Measurements from ENCODE around the gene PADI2. TPM values are rescaled to one million over a fixed set of nuclear protein-coding genes. Genes with fewer than 3 reads are reported as not detected.
A peak's percentile ranks its signal among the peaks of the same experiment; 100 is the strongest.

Gene PADI2
- total RNA-seq, 1 donor from 2014 or later: 0.49 TPM

- TF ChIP-seq, protein P1, sequence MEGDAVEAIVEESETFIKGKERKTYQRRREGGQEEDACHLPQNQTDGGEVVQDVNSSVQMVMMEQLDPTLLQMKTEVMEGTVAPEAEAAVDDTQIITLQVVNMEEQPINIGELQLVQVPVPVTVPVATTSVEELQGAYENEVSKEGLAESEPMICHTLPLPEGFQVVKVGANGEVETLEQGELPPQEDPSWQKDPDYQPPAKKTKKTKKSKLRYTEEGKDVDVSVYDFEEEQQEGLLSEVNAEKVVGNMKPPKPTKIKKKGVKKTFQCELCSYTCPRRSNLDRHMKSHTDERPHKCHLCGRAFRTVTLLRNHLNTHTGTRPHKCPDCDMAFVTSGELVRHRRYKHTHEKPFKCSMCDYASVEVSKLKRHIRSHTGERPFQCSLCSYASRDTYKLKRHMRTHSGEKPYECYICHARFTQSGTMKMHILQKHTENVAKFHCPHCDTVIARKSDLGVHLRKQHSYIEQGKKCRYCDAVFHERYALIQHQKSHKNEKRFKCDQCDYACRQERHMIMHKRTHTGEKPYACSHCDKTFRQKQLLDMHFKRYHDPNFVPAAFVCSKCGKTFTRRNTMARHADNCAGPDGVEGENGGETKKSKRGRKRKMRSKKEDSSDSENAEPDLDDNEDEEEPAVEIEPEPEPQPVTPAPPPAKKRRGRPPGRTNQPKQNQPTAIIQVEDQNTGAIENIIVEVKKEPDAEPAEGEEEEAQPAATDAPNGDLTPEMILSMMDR (IDR thresholded peaks at IDR 0.05; ENCODE audit: unreplicated experiment): no peak
- H3K27ac Mint-ChIP-seq: no peak overlapping the region
- DNase-seq (ENCODE audit: low spot score in 2 of 2, unreplicated experiment in 2 of 2): no peak
- no peaks in the 10 kb centered on the region for H3K9me3 Mint-ChIP-seq
- no peaks in the 10 kb centered on the region for H3K36me3 Mint-ChIP-seq
- H3K27me3 Mint-ChIP-seq (ENCODE audit: low read depth): no peaks in the 10 kb centered on the region
- H3K4me1 Mint-ChIP-seq: peaks cover 13% of the 10 kb centered on the region
- no peak overlapping the region for H3K4me3 Mint-ChIP-seq
Observed at GRCh38 chr1:17130138-17130635, 10.9 kb upstream of the PADI2 start.

DNA sequence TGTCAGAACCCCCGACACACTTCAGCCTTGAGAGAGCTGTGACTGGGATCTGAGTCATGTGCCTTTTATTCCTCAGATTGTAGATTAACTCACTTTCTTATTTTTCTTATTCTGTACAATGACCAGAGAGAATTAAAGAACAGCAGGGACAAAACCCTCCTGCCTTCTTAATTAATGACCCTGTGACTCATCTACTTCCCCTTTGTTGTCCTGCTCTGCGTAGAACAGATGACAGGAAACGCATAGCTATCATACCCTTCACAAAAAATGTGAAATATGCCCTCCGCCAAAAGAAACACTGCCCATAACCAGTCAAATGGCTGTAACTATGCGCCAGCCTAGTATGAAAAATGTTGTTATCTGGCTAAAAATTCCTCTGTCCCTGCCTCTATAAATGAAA is 9.1 kb upstream of the PADI2 start:
- H3K4me3 Mint-ChIP-seq: no peak overlapping the region
- H3K9me3 Mint-ChIP-seq: no peaks in the 10 kb centered on the region

GRCh38 chr1:17125756-17126237 is 6.5 kb upstream of the PADI2 start:
- Mint-ChIP-seq H3K36me3 (no peaks in the 10 kb centered on the region), H3K27me3 (ENCODE audit: low read depth) (peaks cover 2% of the 10 kb centered on the region), H3K4me3 (peak overlapping the region; percentile 1), H3K4me1 (peaks cover 20% of the 10 kb centered on the region), H3K9me3 (no peaks in the 10 kb centered on the region), H3K27ac (peak overlapping the region; percentile 15)
- peak; percentile 83 to 97 for DNase-seq (ENCODE audit: low spot score in 2 of 2, unreplicated experiment in 2 of 2)
- TF ChIP-seq, protein P1 (IDR thresholded peaks at IDR 0.05; ENCODE audit: unreplicated experiment): peak; percentile 93

More for the DNA sequence above, 9.1 kb upstream of the PADI2 start:
- Mint-ChIP-seq H3K27me3 (ENCODE audit: low read depth) (no peaks in the 10 kb centered on the region), H3K27ac (peak overlapping the region; percentile 80), H3K36me3 (no peaks in the 10 kb centered on the region), H3K4me1 (peaks cover 13% of the 10 kb centered on the region)
- DNase-seq (ENCODE audit: low spot score in 2 of 2, unreplicated experiment in 2 of 2): no peak
- TF ChIP-seq, protein P1 (IDR thresholded peaks at IDR 0.05; ENCODE audit: unreplicated experiment): no peak

DNA sequence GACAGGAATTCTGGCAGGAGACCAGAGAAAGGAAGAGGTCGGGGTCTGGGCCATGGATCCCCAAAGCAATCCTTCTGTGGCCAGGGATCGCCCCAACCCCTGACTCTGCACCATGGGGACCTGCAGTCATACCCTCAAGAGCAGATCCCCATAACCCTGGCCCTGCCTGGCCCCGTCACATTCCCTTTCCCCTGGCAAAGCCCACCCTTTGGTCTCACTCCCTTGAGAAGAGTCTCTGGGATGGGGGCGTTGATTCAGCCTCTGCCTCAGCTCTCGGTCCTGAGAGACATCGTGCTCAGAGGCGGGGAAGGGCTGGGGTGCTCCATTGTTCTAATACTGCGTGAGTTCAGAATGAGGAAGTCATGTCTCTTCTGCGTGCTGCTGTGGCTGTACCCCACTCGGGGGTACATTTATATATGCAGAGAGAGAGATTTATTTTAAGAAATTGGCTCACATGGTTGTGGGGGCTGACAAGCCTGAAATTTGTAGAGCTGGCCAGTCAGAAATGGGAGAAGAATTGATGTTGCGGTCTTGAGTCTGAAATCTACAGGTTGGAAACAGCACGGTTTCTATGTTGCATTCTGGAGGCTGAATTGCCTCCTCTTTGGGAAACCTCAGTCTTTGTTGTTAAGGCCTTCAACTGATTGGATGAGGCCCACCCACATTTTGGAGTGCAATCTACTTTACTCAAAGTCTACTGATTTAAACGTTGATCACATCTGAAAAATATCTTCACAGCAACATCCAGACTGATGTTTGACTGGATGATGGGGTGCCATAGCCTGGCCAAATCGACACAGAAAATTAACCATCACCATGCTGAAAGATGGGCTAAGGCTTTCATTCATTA is 4.2 kb upstream of the PADI2 start:
- Mint-ChIP-seq H3K4me1 (peaks cover 32% of the 10 kb centered on the region), H3K4me3 (no peak overlapping the region), H3K27ac (no peak overlapping the region), H3K36me3 (no peaks in the 10 kb centered on the region), H3K27me3 (ENCODE audit: low read depth) (peaks cover 21% of the 10 kb centered on the region), H3K9me3 (no peaks in the 10 kb centered on the region)
- TF ChIP-seq, protein P1 (IDR thresholded peaks at IDR 0.05; ENCODE audit: unreplicated experiment): no peak
- DNase-seq (ENCODE audit: low spot score in 2 of 2, unreplicated experiment in 2 of 2): no peak

- peaks cover 33% of the 10 kb centered on the region for H3K4me1 Mint-ChIP-seq
- no peak overlapping the region for H3K4me3 Mint-ChIP-seq
- no peaks in the 10 kb centered on the region for H3K9me3 Mint-ChIP-seq
- H3K27me3 Mint-ChIP-seq (ENCODE audit: low read depth): peaks cover 28% of the 10 kb centered on the region
- no peak overlapping the region for H3K27ac Mint-ChIP-seq
- no peak for DNase-seq (ENCODE audit: low spot score in 2 of 2, unreplicated experiment in 2 of 2)
- H3K36me3 Mint-ChIP-seq: no peaks in the 10 kb centered on the region
- TF ChIP-seq, protein P1 (IDR thresholded peaks at IDR 0.05; ENCODE audit: unreplicated experiment): no peak
Observed at GRCh38 chr1:17122521-17123164, 3.4 kb upstream of the PADI2 start.

Data from mesothelial cell of epicardium (in vitro differentiated cells).